WTC11 (cell line): Measurements from ENCODE around the gene FAM168B.

Experiments
- ATF3 ChIP-seq: sonication (generic); formaldehyde crosslinking; conservative IDR thresholded peaks from 2 replicates; pipeline ENCODE4 v1.8.1; 2022; ENCODE audit warnings: mild to moderate bottlenecking, missing genetic modification reagents
- CTCF ChIP-seq: fragments of 200-600 bp; IDR thresholded peaks from 2 replicates; pipeline ENCODE4 v1.8.0; 2022; ENCODE audit warnings: antibody characterized with exemption
- ETV6 ChIP-seq: sonication (generic); formaldehyde crosslinking; IDR thresholded peaks from 2 replicates; pipeline ENCODE4 v1.8.1; 2022; ENCODE audit warnings: mild to moderate bottlenecking, missing genetic modification reagents
- HMGA2 ChIP-seq: fragments of 250-450 bp; sonication (Bioruptor Pico); IDR thresholded peaks from 2 replicates; pipeline ENCODE4 v1.4.0; 2021; ENCODE audit warnings: mild to moderate bottlenecking, moderate library complexity
- PRDM15 ChIP-seq: sonication (generic); formaldehyde crosslinking; IDR thresholded peaks from 2 replicates; pipeline ENCODE4 v1.8.0; 2022; ENCODE audit warnings: missing genetic modification reagents
- TP53 ChIP-seq: sonication (generic); formaldehyde crosslinking; IDR thresholded peaks from 2 replicates; pipeline ENCODE4 v1.8.1; 2023; ENCODE audit warnings: mild to moderate bottlenecking, missing genetic modification reagents
- TF ChIP-seq, protein P1 (sequence below): fragments of 250-450 bp; sonication (Bioruptor Pico); conservative IDR thresholded peaks from 2 replicates; pipeline ENCODE4 v1.9.0; 2021; ENCODE audit warnings: mild to moderate bottlenecking
- TF ChIP-seq, protein P2 (sequence below): sonication (generic); formaldehyde crosslinking; IDR thresholded peaks from 2 replicates; pipeline ENCODE4 v1.8.0; 2022; ENCODE audit warnings: mild to moderate bottlenecking, missing genetic modification reagents
- TF ChIP-seq, protein P3 (sequence below): sonication (generic); formaldehyde crosslinking; IDR thresholded peaks from 2 replicates; pipeline ENCODE4 v1.8.1; 2023; ENCODE audit warnings: mild to moderate bottlenecking, moderate library complexity, missing genetic modification reagents

GRCh38 chr2:131016826-131017741, 76.2 kb downstream of the FAM168B start:
- TF ChIP-seq, protein P1, sequence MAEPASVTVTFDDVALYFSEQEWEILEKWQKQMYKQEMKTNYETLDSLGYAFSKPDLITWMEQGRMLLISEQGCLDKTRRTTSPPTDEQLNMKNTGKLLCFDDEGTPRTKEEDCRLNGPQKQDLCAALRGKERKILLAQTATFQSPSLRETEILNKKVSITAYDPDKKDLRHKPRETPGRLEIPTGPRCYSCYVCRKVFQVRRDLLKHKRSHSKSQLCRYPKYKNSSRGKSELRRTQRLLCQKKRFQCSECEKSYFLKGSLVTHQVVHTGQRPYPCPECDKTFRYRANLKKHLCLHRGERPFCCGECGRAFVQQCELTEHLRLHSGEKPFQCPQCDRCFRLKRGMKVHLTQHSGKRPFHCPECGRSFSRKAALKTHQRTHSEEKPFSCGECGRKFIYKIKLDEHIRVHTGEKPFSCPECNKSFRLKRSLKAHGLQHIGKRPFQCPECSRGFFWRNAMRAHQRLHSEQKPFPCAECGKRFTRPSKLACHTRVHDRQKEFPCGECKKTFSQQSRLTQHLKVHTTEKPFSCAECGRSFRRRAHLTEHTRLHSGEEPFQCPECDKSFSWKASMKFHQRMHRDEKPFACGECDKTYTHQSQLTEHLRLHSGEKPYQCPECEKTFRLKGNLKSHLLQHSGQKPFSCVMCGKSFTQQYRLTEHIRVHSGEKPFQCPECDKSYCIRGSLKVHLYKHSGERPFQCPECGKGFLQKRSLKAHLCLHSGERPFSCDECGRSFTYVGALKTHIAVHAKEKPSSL (CRISPR knock-in tag): no peak
- TF ChIP-seq, protein P2, sequence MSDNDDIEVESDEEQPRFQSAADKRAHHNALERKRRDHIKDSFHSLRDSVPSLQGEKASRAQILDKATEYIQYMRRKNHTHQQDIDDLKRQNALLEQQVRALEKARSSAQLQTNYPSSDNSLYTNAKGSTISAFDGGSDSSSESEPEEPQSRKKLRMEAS (CRISPR knock-in tag): no peak
- TF ChIP-seq ETV6 (CRISPR knock-in tag) (no peak), CTCF (no peak), PRDM15 (CRISPR knock-in tag) (no peak), HMGA2 (CRISPR knock-in tag) (no peak), ATF3 (CRISPR knock-in tag) (no peak), TP53 (CRISPR knock-in tag) (no peak)
- TF ChIP-seq, protein P3, sequence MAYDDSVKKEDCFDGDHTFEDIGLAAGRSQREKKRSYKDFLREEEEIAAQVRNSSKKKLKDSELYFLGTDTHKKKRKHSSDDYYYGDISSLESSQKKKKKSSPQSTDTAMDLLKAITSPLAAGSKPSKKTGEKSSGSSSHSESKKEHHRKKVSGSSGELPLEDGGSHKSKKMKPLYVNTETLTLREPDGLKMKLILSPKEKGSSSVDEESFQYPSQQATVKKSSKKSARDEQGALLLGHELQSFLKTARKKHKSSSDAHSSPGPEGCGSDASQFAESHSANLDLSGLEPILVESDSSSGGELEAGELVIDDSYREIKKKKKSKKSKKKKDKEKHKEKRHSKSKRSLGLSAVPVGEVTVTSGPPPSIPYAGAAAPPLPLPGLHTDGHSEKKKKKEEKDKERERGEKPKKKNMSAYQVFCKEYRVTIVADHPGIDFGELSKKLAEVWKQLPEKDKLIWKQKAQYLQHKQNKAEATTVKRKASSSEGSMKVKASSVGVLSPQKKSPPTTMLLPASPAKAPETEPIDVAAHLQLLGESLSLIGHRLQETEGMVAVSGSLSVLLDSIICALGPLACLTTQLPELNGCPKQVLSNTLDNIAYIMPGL (CRISPR knock-in tag): no peak
